GM23338 (cell line): ENCODE results near the gene RAP1A. TPM values are rescaled to one million over a fixed set of nuclear protein-coding genes. Genes with fewer than 3 reads are reported as not detected.

Source experiments
- ATAC-seq: fragments of 200-7000 bp; cut with Tn5 transposase; 3 replicates; pipeline ENCODE4 v1.9.1; 2020
- DNase-seq: peaks from one replicate; pipeline ENCODE4 v3.0.0-alpha.2; 2015; ENCODE audit warnings: low spot score
- H2AFZ ChIP-seq: fragments of 200-600 bp; sonication (generic); 2 replicates; pipeline ENCODE4 v1.8.0; 2016; ENCODE audit warnings: antibody characterized with exemption, mild to moderate bottlenecking, moderate library complexity
- H3F3A ChIP-seq: fragments of 200-600 bp; sonication (generic); replicated peaks from 2 replicates; pipeline ENCODE4 v1.8.0; 2017; ENCODE audit warnings: antibody characterized with exemption, mixed run types, low read depth
- H3K27ac ChIP-seq: fragments of 200-600 bp; sonication (generic); 2 replicates; pipeline ENCODE4 v1.6.1; 2016; ENCODE audit warnings: low read depth
- H3K27me3 ChIP-seq: fragments of 200-600 bp; sonication (generic); 2 replicates; pipeline ENCODE4 v1.8.0; 2016; ENCODE audit warnings: mild to moderate bottlenecking, mixed run types, moderate library complexity; ENCODE audit not compliant: insufficient read depth
- H3K36me3 ChIP-seq: fragments of 200-600 bp; sonication (generic); 2 replicates; pipeline ENCODE4 v1.8.0; 2016; ENCODE audit warnings: mild to moderate bottlenecking; ENCODE audit not compliant: insufficient read depth
- H3K4me1 ChIP-seq: fragments of 200-600 bp; sonication (generic); 2 replicates; pipeline ENCODE4 v1.8.0; 2016; ENCODE audit warnings: mild to moderate bottlenecking, moderate library complexity; ENCODE audit not compliant: insufficient read depth
- H3K4me2 ChIP-seq: fragments of 200-600 bp; sonication (generic); 2 replicates; pipeline ENCODE4 v1.7.1; 2017; ENCODE audit warnings: mixed run types
- H3K4me3 ChIP-seq: fragments of 200-600 bp; sonication (generic); 2 replicates; pipeline ENCODE4 v1.6.1; 2016; ENCODE audit warnings: mixed run types
- H3K79me2 ChIP-seq: fragments of 200-600 bp; sonication (generic); replicated peaks from 2 replicates; pipeline ENCODE4 v1.8.0; 2017; ENCODE audit warnings: mild to moderate bottlenecking; ENCODE audit not compliant: insufficient read depth
- H3K9me2 ChIP-seq: fragments of 200-600 bp; sonication (generic); 2 replicates; pipeline ENCODE4 v1.8.0; 2017; ENCODE audit not compliant: insufficient read depth
- H4K20me1 ChIP-seq: fragments of 200-600 bp; sonication (generic); replicated peaks from 2 replicates; pipeline ENCODE4 v1.8.0; 2017; ENCODE audit warnings: mild to moderate bottlenecking; ENCODE audit not compliant: insufficient read depth
- H3K27ac Mint-ChIP-seq: 2 replicates; pipeline ENCODE4 v1.8.0; 2020; ENCODE audit warnings: inconsistent platforms, mild to moderate bottlenecking, moderate library complexity, mixed read lengths
- H3K27me3 Mint-ChIP-seq: 3 replicates; pipeline ENCODE4 v1.8.0; 2022; ENCODE audit warnings: low read depth, mild to moderate bottlenecking, moderate library complexity, mixed read lengths, inconsistent platforms; ENCODE audit not compliant: insufficient read depth, poor library complexity
- H3K36me3 Mint-ChIP-seq: 3 replicates; pipeline ENCODE4 v1.8.0; 2021; ENCODE audit warnings: low read depth, mild to moderate bottlenecking, inconsistent platforms, moderate library complexity, mixed read lengths
- H3K4me1 Mint-ChIP-seq: 3 replicates; pipeline ENCODE4 v1.8.0; 2020; ENCODE audit warnings: mild to moderate bottlenecking, inconsistent platforms, mixed read lengths
- H3K4me3 Mint-ChIP-seq: 3 replicates; pipeline ENCODE4 v1.8.0; 2021; ENCODE audit warnings: moderate library complexity, mild to moderate bottlenecking, inconsistent platforms, mixed read lengths
- H3K9me3 Mint-ChIP-seq: 3 replicates; pipeline ENCODE4 v1.8.0; 2020; ENCODE audit warnings: moderate library complexity, mild to moderate bottlenecking, inconsistent platforms, mixed read lengths
- CREB1 ChIP-seq: fragments of 250-450 bp; sonication (Bioruptor Pico); IDR thresholded peaks from 2 replicates; pipeline ENCODE4 v1.5.0; 2020; ENCODE audit warnings: low read depth, mild to moderate bottlenecking, moderate library complexity
- EZH2 ChIP-seq: fragments of 200-600 bp; sonication (generic); IDR thresholded peaks from one replicate; pipeline ENCODE4 v1.8.0; 2017; ENCODE audit warnings: antibody characterized with exemption, mild to moderate bottlenecking, low read depth; ENCODE audit not compliant: unreplicated experiment
- EZH2phosphoT487 ChIP-seq: fragments of 200-600 bp; sonication (generic); IDR thresholded peaks from one replicate; pipeline ENCODE4 v1.8.1; 2018; ENCODE audit warnings: antibody characterized with exemption; ENCODE audit not compliant: unreplicated experiment
- JUNB ChIP-seq: IDR thresholded peaks from one replicate; pipeline ENCODE4 v1.6.1; 2016; ENCODE audit warnings: antibody characterized with exemption; ENCODE audit not compliant: unreplicated experiment
- NANOG ChIP-seq: IDR thresholded peaks from 2 replicates; pipeline ENCODE4 v1.6.1; 2016; ENCODE audit warnings: antibody characterized with exemption, borderline replicate concordance
- POLR2AphosphoS5 ChIP-seq: IDR thresholded peaks from 2 replicates; pipeline ENCODE4 v1.6.1; 2016; ENCODE audit warnings: antibody characterized with exemption, low read depth
- STAT1 ChIP-seq: IDR thresholded peaks from one replicate; pipeline ENCODE4 v1.6.1; 2016; ENCODE audit warnings: antibody characterized with exemption; ENCODE audit not compliant: unreplicated experiment
- ZNF114 ChIP-seq: fragments of 250-450 bp; sonication (Bioruptor Pico); IDR thresholded peaks from 2 replicates; pipeline ENCODE4 v1.5.0; 2020; ENCODE audit warnings: mild to moderate bottlenecking, moderate library complexity
- ZNF331 ChIP-seq: fragments of 250-450 bp; sonication (Bioruptor Pico); IDR thresholded peaks from 2 replicates; pipeline ENCODE4 v1.5.0; 2020; ENCODE audit warnings: low read depth, mild to moderate bottlenecking, moderate library complexity
- polyA plus RNA-seq: library from polyadenylated mRNA; unstranded; fragments of >200 nt; fragmentation: Nextera tagmentation; extraction: Ambion mirVana; gene quantifications from 2 replicates; pipeline ENCODE4 v1.2.1, GENCODE V29; 2016
- total RNA-seq: library from RNA; depleted of rRNA; stranded (reverse); fragments of >200 nt; shearing (Covaris generic); gene quantifications from 2 replicates; pipeline ENCODE4 v1.2.3, GENCODE V29; 2014
- TF ChIP-seq, protein P1 (sequence below): IDR thresholded peaks from 2 replicates; pipeline ENCODE4 v1.6.1; 2016; ENCODE audit warnings: antibody characterized with exemption
- TF ChIP-seq, protein P2 (sequence below), 2 experiments: fragments of 200-600 bp in 1 of 2; sonication (generic) in 1 of 2; conservative IDR thresholded peaks; 2 replicates each; pipeline versions ENCODE4 v1.5.1 to v1.6.1; 2016 to 2017; ENCODE audit warnings: antibody characterized with exemption in 2 of 2, low read depth in 2 of 2, mild to moderate bottlenecking in 2 of 2, moderate library complexity in 1 of 2
- TF ChIP-seq, protein P3 (sequence below): IDR thresholded peaks from one replicate; pipeline ENCODE4 v1.6.1; 2018; ENCODE audit warnings: antibody characterized with exemption; ENCODE audit not compliant: unreplicated experiment

The RAP1A gene
- total and polyA plus RNA-seq, 2 experiments from 2014 or later, result 16.2 to 23.0 TPM

DNA sequence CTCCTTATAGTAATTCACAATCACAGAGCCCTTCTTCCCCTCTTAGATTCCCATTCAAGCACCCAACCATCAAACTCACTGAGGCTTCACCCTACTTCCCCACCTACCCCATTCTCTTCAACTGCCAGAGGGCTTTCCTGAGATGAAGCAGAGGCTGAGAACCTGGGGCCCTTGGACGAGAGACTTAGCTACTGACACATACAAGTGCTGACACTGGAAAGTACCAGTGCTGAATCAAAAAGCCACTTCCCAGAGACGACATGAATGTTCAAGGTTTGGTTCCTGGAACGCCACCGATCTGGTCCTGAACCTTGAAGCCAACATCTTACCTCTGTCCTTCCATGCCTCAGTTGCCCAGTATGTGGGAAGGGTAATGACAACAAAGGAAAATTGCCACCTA, 16.6 kb upstream of the RAP1A start (continued):
- TF ChIP-seq, protein P1, sequence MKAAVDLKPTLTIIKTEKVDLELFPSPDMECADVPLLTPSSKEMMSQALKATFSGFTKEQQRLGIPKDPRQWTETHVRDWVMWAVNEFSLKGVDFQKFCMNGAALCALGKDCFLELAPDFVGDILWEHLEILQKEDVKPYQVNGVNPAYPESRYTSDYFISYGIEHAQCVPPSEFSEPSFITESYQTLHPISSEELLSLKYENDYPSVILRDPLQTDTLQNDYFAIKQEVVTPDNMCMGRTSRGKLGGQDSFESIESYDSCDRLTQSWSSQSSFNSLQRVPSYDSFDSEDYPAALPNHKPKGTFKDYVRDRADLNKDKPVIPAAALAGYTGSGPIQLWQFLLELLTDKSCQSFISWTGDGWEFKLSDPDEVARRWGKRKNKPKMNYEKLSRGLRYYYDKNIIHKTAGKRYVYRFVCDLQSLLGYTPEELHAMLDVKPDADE, result no peak
- TF ChIP-seq EZH2 (no peak), ZNF331 (CRISPR knock-in tag) (no peak), CREB1 (CRISPR knock-in tag) (no peak), POLR2AphosphoS5 (no peak)

DNA sequence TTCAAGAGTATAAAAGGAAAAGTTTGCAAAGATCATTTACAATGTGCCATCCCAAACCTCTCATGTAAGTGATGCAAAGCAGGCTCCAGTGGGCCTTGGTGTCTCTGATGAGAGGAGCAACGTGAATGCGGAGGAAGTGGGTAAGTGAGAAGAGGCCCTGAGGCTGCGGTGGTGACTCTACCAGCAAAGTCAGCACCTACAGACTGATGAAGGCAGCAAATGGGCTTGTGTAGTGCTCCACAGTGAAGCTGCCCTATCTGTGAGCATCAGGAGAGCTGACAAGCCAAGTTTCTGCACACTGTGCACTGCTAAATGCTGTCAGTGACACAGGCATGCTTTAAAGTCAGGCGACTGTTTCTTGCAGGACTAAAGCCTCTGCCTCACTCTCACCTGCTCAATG, 15.6 kb upstream of the RAP1A start:
- Histone ChIP-seq H3K4me1 (no peaks in the 10 kb centered on the region), H3K4me2 (no peak overlapping the region), H2AFZ (no peak overlapping the region), H3K27me3 (no peaks in the 10 kb centered on the region), H3K79me2 (no peaks in the 10 kb centered on the region), H3K9me2 (peaks cover 4% of the 10 kb centered on the region), H3K27ac (no peak overlapping the region), H3F3A (no peaks in the 10 kb centered on the region), H3K36me3 (no peaks in the 10 kb centered on the region), H3K4me3 (no peak overlapping the region), H4K20me1 (no peaks in the 10 kb centered on the region)
- H3K9me3 Mint-ChIP-seq, result peaks cover 10% of the 10 kb centered on the region
- ATAC-seq (no peak), DNase-seq (no peak)
- H3K27me3 Mint-ChIP-seq, result peaks cover 2% of the 10 kb centered on the region
- no peak overlapping the region for H3K27ac Mint-ChIP-seq
- no peaks in the 10 kb centered on the region for H3K4me1 Mint-ChIP-seq
- no peak overlapping the region for H3K4me3 Mint-ChIP-seq
- peaks cover 4% of the 10 kb centered on the region; the same call in 1 of the 3 replicates for H3K36me3 Mint-ChIP-seq
- TF ChIP-seq, protein P1, result no peak
- TF ChIP-seq EZH2 (no peak), ZNF331 (CRISPR knock-in tag) (no peak), STAT1 (no peak), ZNF114 (CRISPR knock-in tag) (no peak), NANOG (no peak), EZH2phosphoT487 (no peak), JUNB (no peak), CREB1 (CRISPR knock-in tag) (no peak)
- TF ChIP-seq, protein P2, sequence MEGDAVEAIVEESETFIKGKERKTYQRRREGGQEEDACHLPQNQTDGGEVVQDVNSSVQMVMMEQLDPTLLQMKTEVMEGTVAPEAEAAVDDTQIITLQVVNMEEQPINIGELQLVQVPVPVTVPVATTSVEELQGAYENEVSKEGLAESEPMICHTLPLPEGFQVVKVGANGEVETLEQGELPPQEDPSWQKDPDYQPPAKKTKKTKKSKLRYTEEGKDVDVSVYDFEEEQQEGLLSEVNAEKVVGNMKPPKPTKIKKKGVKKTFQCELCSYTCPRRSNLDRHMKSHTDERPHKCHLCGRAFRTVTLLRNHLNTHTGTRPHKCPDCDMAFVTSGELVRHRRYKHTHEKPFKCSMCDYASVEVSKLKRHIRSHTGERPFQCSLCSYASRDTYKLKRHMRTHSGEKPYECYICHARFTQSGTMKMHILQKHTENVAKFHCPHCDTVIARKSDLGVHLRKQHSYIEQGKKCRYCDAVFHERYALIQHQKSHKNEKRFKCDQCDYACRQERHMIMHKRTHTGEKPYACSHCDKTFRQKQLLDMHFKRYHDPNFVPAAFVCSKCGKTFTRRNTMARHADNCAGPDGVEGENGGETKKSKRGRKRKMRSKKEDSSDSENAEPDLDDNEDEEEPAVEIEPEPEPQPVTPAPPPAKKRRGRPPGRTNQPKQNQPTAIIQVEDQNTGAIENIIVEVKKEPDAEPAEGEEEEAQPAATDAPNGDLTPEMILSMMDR (conservative IDR thresholded peaks at IDR 0.05; ENCODE audit: low read depth in 2 of 2), result no peak
- TF ChIP-seq, protein P3, sequence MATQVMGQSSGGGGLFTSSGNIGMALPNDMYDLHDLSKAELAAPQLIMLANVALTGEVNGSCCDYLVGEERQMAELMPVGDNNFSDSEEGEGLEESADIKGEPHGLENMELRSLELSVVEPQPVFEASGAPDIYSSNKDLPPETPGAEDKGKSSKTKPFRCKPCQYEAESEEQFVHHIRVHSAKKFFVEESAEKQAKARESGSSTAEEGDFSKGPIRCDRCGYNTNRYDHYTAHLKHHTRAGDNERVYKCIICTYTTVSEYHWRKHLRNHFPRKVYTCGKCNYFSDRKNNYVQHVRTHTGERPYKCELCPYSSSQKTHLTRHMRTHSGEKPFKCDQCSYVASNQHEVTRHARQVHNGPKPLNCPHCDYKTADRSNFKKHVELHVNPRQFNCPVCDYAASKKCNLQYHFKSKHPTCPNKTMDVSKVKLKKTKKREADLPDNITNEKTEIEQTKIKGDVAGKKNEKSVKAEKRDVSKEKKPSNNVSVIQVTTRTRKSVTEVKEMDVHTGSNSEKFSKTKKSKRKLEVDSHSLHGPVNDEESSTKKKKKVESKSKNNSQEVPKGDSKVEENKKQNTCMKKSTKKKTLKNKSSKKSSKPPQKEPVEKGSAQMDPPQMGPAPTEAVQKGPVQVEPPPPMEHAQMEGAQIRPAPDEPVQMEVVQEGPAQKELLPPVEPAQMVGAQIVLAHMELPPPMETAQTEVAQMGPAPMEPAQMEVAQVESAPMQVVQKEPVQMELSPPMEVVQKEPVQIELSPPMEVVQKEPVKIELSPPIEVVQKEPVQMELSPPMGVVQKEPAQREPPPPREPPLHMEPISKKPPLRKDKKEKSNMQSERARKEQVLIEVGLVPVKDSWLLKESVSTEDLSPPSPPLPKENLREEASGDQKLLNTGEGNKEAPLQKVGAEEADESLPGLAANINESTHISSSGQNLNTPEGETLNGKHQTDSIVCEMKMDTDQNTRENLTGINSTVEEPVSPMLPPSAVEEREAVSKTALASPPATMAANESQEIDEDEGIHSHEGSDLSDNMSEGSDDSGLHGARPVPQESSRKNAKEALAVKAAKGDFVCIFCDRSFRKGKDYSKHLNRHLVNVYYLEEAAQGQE, result no peak
